ENCODE data around the gene ARL15.

- TF ChIP-seq, protein P1, sequence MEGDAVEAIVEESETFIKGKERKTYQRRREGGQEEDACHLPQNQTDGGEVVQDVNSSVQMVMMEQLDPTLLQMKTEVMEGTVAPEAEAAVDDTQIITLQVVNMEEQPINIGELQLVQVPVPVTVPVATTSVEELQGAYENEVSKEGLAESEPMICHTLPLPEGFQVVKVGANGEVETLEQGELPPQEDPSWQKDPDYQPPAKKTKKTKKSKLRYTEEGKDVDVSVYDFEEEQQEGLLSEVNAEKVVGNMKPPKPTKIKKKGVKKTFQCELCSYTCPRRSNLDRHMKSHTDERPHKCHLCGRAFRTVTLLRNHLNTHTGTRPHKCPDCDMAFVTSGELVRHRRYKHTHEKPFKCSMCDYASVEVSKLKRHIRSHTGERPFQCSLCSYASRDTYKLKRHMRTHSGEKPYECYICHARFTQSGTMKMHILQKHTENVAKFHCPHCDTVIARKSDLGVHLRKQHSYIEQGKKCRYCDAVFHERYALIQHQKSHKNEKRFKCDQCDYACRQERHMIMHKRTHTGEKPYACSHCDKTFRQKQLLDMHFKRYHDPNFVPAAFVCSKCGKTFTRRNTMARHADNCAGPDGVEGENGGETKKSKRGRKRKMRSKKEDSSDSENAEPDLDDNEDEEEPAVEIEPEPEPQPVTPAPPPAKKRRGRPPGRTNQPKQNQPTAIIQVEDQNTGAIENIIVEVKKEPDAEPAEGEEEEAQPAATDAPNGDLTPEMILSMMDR (IDR thresholded peaks at IDR 0.05; ENCODE audit: low read depth, low read length, missing input control) = no peak
- no peak for TF ChIP-seq HNF4G (IDR thresholded peaks at IDR 0.05)
- no peak for TF ChIP-seq GABPA (IDR thresholded peaks at IDR 0.05 in 1 of 2, conservative IDR thresholded peaks at IDR 0.05 in 1 of 2)
- TF ChIP-seq, protein P2, sequence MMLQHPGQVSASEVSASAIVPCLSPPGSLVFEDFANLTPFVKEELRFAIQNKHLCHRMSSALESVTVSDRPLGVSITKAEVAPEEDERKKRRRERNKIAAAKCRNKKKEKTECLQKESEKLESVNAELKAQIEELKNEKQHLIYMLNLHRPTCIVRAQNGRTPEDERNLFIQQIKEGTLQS (IDR thresholded peaks at IDR 0.05) = no peak
- no peak for TF ChIP-seq TAF1 (conservative IDR thresholded peaks at IDR 0.05)
- no peak for TF ChIP-seq EGR1 (IDR thresholded peaks at IDR 0.05; ENCODE audit: low read depth in 2 of 2)
- TF ChIP-seq NR2F2 (IDR thresholded peaks at IDR 0.05) = no peak
- TF ChIP-seq MAX (IDR thresholded peaks at IDR 0.05) = no peak
- no peak for TF ChIP-seq RAD21 (IDR thresholded peaks at IDR 0.05)
- TF ChIP-seq, protein P3, sequence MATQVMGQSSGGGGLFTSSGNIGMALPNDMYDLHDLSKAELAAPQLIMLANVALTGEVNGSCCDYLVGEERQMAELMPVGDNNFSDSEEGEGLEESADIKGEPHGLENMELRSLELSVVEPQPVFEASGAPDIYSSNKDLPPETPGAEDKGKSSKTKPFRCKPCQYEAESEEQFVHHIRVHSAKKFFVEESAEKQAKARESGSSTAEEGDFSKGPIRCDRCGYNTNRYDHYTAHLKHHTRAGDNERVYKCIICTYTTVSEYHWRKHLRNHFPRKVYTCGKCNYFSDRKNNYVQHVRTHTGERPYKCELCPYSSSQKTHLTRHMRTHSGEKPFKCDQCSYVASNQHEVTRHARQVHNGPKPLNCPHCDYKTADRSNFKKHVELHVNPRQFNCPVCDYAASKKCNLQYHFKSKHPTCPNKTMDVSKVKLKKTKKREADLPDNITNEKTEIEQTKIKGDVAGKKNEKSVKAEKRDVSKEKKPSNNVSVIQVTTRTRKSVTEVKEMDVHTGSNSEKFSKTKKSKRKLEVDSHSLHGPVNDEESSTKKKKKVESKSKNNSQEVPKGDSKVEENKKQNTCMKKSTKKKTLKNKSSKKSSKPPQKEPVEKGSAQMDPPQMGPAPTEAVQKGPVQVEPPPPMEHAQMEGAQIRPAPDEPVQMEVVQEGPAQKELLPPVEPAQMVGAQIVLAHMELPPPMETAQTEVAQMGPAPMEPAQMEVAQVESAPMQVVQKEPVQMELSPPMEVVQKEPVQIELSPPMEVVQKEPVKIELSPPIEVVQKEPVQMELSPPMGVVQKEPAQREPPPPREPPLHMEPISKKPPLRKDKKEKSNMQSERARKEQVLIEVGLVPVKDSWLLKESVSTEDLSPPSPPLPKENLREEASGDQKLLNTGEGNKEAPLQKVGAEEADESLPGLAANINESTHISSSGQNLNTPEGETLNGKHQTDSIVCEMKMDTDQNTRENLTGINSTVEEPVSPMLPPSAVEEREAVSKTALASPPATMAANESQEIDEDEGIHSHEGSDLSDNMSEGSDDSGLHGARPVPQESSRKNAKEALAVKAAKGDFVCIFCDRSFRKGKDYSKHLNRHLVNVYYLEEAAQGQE (IDR thresholded peaks at IDR 0.05) = no peak
- TF ChIP-seq YY1 (IDR thresholded peaks at IDR 0.05) = no peak
- TF ChIP-seq FOXA1 (IDR thresholded peaks at IDR 0.05) = no peak
- no peak for TF ChIP-seq SP1 (IDR thresholded peaks at IDR 0.05)
- TF ChIP-seq RXRA (IDR thresholded peaks at IDR 0.05) = no peak
Observed at GRCh38 chr5:54291498-54291897, 18.9 kb downstream of the ARL15 start.

Measured in liver (tissue), 3 donors.